Neutrophil (primary cell): ENCODE measurements around the gene SERINC4.
"Not testable (repeated sequence)": the region's sequence is repeated elsewhere in the genome, so short reads cannot be mapped to it uniquely, and the experiment has no call there.

Experiments
- H3K27ac ChIP-seq: fragments of 200-600 bp; sonication (generic); 2 replicates; pipeline ENCODE4 v1.5.1; 2016; ENCODE audit warnings: mild to moderate bottlenecking, moderate library complexity
- H3K27me3 ChIP-seq: fragments of 200-600 bp; sonication (generic); 2 replicates; pipeline ENCODE4 v1.6.0; 2016; ENCODE audit warnings: mild to moderate bottlenecking
- H3K36me3 ChIP-seq: fragments of 200-600 bp; sonication (generic); 2 replicates; pipeline ENCODE4 v1.5.1; 2017
- H3K4me1 ChIP-seq, 2 experiments: fragments of 200-600 bp in 1 of 2; sonication (generic) in 1 of 2; 1 replicate in 1 of 2; 2 replicates in 1 of 2; pipeline versions ENCODE4 v1.5.1 to v1.6.1; 2013 to 2016; ENCODE audit warnings: low read depth in 1 of 2, low read length in 1 of 2, mild to moderate bottlenecking in 1 of 2, moderate library complexity in 1 of 2; ENCODE audit not compliant: control insufficient read depth in 1 of 2, insufficient read depth in 1 of 2
- H3K4me3 ChIP-seq, 2 experiments: fragments of 200-600 bp in 1 of 2; sonication (generic) in 1 of 2; 1 replicate in 1 of 2; 2 replicates in 1 of 2; pipeline ENCODE4 v1.5.1; 2013 to 2016; ENCODE audit warnings: low read depth in 1 of 2, low read length in 1 of 2, mild to moderate bottlenecking in 1 of 2, moderate library complexity in 1 of 2
- H3K9me3 ChIP-seq: fragments of 200-600 bp; sonication (generic); 2 replicates; pipeline ENCODE4 v1.5.1; 2016
- TF ChIP-seq, protein P1 (sequence below): fragments of 200-600 bp; sonication (generic); IDR thresholded peaks from 2 replicates; pipeline ENCODE4 v1.5.1; 2016; ENCODE audit warnings: antibody characterized with exemption

Gene SERINC4

DNA sequence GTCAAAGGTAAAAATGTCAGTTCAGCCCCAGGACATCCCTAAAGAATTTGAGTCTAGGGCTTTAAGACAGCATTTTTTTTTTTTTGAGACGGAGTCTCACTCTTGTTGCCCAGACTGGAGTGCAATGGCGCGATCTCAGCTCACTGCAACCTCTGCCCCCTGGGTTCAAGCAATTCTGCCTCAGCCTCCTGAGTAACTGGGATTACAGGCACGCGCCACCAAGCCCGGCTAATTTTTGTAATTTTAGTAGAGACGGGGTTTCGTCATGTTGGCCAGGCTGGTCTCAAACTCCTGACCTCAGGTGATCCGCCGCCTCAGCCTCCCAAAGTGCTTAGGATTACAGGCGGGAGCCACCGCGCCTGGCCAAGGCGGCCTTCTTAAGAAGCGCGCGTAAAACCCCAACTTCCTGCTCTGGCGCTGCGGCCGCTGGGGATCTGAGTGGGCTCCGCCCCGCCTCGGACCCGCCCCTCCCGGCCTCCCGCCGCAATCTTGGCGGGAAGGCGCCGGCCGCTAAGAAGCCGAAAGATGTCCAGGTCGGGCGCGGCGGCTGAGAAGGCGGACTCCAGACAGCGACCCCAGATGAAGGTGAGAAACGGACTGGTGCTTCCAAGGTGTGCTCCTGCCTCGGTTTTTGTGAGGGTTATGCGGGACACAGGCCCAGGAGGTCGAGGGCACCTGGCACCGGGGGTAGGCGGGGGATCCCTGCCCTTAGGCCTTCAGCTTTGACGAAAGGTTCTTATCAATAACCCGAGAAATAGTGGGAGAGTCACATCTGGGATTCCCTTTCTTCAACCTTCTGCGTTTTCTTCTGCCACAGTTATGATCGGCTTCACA is 26.7 kb upstream of the SERINC4 start, which contains the start of gene WDR76:
Gene WDR76, plus strand, starts transcription at position 495 of the 834 bp plus-strand sequence. Its CDS starts 31 bp downstream, at position 526.
- no peaks in the 10 kb centered on the region for H3K27me3 ChIP-seq
- TF ChIP-seq, protein P1, sequence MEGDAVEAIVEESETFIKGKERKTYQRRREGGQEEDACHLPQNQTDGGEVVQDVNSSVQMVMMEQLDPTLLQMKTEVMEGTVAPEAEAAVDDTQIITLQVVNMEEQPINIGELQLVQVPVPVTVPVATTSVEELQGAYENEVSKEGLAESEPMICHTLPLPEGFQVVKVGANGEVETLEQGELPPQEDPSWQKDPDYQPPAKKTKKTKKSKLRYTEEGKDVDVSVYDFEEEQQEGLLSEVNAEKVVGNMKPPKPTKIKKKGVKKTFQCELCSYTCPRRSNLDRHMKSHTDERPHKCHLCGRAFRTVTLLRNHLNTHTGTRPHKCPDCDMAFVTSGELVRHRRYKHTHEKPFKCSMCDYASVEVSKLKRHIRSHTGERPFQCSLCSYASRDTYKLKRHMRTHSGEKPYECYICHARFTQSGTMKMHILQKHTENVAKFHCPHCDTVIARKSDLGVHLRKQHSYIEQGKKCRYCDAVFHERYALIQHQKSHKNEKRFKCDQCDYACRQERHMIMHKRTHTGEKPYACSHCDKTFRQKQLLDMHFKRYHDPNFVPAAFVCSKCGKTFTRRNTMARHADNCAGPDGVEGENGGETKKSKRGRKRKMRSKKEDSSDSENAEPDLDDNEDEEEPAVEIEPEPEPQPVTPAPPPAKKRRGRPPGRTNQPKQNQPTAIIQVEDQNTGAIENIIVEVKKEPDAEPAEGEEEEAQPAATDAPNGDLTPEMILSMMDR: no peak

DNA sequence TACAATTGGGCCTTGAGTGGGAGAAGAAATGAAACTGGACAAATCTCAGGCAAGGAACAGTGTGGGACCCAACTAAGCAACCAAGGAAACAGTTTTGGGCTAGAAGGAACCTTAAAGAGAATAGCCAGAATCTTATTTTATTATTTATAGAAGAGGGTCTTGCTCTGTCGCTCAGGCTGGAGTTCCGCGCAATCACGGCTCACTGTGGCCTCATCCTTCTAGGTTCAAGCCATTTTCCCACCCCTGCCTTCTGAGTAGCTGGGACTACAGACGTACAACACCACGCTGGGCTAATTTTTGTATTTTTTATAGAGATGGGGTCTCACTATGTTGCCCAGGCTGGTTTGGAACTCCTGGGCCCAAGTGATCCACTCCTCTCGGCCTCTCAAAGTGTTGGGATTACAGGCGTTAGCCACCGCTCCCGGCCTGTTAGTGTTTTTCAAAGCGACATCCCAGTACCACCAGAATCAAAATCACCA is 26.0 kb upstream of the SERINC4 start:
- H3K27me3 ChIP-seq: no peaks in the 10 kb centered on the region
- H3K9me3 ChIP-seq: no peaks in the 10 kb centered on the region
- peak overlapping the region; percentile 42 for H3K27ac ChIP-seq
- TF ChIP-seq, protein P1: no peak
- peaks cover 22 to 32% of the 10 kb centered on the region in 2 experiments for H3K4me1 ChIP-seq
- peak overlapping the region in 1 of 2 experiments; percentile 72 for H3K4me3 ChIP-seq
- no peaks in the 10 kb centered on the region for H3K36me3 ChIP-seq

More for the DNA sequence above, 26.7 kb upstream of the SERINC4 start, which contains the start of gene WDR76:
- Histone ChIP-seq H3K9me3 (no peaks in the 10 kb centered on the region), H3K27ac (peak within 1 kb of the TSS; percentile 42), H3K36me3 (no peaks in the 10 kb centered on the region), H3K4me3 (peak within 1 kb of the TSS; percentile 51 to 72), H3K4me1 (peaks cover 22 to 32% of the 10 kb centered on the region in 2 experiments)

DNA sequence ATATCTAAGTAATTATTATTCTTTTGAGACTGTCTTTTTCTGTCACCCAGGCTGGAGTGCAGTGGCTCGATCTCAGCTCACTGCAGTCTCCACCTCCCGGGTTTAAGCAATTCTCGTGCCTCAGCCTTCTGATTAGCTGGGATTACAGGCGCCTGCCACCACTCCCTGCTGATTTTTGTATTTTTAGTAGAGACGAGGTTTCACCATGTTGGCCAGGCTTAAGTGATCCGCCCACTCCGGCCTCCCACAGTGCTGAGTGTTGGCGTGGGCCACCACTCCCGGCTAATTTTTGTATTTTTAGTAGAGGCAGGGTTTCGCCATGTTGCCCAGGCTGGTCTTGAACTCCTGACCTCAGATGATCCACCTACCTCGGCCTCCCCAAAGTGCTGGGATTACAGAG is 25.3 kb upstream of the SERINC4 start:
- H3K4me1 ChIP-seq: peaks cover 22 to 32% of the 10 kb centered on the region in 2 experiments
- H3K27me3 ChIP-seq, H3K27ac ChIP-seq, H3K36me3 ChIP-seq, H3K9me3 ChIP-seq: not testable (repeated sequence)
- H3K4me3 ChIP-seq: peak overlapping the region; percentile 73 to 79

DNA sequence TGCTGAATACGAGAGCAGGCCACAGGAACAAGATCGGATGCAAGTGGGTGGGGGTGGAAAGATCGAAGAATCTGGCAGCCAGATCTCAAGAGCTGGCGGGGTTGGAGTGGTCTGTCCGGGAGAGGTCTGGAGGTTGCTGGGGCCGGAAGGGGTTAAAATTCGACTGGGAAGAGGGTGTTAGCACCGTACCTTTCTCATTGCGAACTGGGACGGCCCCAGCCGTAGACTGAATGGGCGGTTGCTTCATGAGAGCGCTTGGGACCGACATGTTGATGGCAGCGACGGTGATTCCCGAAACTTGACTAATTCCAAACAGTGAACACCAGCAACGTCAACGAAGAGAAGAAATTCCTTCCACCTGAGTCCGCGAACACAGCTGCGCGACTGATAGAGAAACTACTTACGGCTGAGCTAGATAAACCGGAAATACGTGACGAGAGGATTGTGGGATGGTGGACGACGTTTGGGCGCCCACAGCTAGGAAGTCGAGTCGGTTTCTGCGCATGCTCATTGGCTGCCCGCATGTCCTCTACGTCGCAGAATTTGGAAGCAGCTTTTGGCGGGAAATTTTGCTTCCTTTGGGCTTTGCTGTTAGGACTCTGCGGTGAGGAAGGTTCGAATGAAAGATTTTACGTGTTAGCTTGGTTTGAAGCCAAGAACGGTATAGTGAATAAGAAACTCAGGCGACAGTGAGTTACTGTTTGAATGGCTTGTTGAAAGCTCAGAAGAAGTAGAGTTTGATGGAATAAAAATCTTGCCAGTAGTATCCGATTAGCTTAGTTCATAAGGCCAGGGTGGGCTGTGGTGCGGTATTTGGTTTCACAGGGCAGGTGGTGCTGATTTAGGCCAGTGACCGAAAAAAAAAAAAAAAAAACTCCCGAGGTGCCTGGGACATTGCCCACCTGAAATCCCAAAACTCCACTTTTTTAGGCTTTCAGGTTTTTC is 24.6 kb upstream of the SERINC4 start, which contains the start of gene MFAP1:
Gene MFAP1, minus strand, starts transcription at position 389 of the 945 bp plus-strand sequence. Its CDS starts 121 bp downstream, at position 268.
- Histone ChIP-seq H3K27ac (peak within 1 kb of the TSS; percentile 93), H3K4me3 (peak within 1 kb of the TSS; percentile 73 to 79), H3K36me3 (no peaks in the 10 kb centered on the region), H3K27me3 (no peaks in the 10 kb centered on the region), H3K4me1 (peaks cover 22 to 32% of the 10 kb centered on the region in 2 experiments), H3K9me3 (no peaks in the 10 kb centered on the region)
- TF ChIP-seq, protein P1: peak; percentile 14

DNA sequence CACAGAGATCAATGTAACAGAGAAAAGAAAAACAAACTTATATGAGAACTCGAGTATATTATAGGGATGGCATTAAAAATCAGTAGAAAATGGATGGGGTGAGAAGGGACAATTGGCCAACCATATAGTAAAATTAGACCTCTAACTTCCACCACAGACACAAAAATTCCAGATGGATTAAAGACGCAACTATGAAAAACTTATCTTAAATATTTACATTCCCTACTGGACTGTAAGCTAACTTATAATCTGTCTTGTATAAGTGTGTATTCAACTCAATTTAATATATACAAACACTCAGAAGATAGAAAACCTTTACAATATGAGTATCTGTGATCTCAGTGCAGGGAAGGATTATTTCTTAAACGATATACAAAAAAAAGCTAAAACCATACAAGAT is 21.5 kb upstream of the SERINC4 start:
- peaks cover 10% of the 10 kb centered on the region for H3K36me3 ChIP-seq
- no peaks in the 10 kb centered on the region for H3K27me3 ChIP-seq
- no peaks in the 10 kb centered on the region for H3K9me3 ChIP-seq
- no peak overlapping the region for H3K27ac ChIP-seq
- TF ChIP-seq, protein P1: no peak
- H3K4me3 ChIP-seq: no peak overlapping the region
- peaks cover 11 to 17% of the 10 kb centered on the region in 2 experiments for H3K4me1 ChIP-seq

DNA sequence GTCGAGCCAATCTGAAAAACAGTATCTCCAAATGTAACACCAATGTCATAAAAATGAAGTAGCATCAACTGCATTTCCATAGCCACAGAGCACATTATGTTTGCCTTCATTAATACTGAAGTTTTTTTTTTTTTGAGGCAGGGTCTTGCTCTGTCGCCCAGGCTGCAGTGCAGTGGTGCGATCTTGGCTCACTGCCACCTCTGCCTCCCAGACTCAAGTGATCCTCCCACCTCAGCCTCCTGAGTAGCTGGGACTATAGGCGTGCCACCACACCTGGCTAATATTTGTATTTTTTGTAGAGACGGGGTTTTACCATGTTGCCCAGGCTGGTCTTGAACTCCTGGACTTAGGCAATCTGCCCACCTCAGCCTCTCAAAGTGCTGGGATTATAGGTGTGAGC is 15.0 kb upstream of the SERINC4 start:
- not testable (repeated sequence) for H3K27me3 ChIP-seq, H3K9me3 ChIP-seq, H3K4me3 ChIP-seq, H3K4me1 ChIP-seq, H3K27ac ChIP-seq
- peaks cover 68% of the 10 kb centered on the region for H3K36me3 ChIP-seq
